HG03196 (cell line): Measurements from ENCODE around the gene ODC1.
A peak's percentile ranks its signal among the peaks of the same experiment; 100 is the strongest.
"Not testable (repeated sequence)": the region's sequence is repeated elsewhere in the genome, so short reads cannot be mapped to it uniquely, and the experiment has no call there.

Experiments used
- ATAC-seq: cut with Tn5 transposase; IDR thresholded peaks from one replicate; pipeline ENCODE4 v1.9.1; 2021; ENCODE audit not compliant: unreplicated experiment

The ODC1 gene

GRCh38 chr2:10454505-10454904 is 6.4 kb upstream of the ODC1 start:
- no peak for ATAC-seq

- ATAC-seq = no peak
Measured at GRCh38 chr2:10453905-10454298, 5.8 kb upstream of the ODC1 start.

- ATAC-seq = no peak
Measured at GRCh38 chr2:10452956-10453904, 5.1 kb upstream of the ODC1 start.

- no peak for ATAC-seq
Measured at GRCh38 chr2:10452312-10452711, 4.2 kb upstream of the ODC1 start.

GRCh38 chr2:10451819-10452218 is 3.7 kb upstream of the ODC1 start:
- no peak for ATAC-seq

- ATAC-seq = no peak
Measured at GRCh38 chr2:10449838-10450691, 1.9 kb upstream of the ODC1 start.

- no peak for ATAC-seq
Measured at GRCh38 chr2:10449486-10449831, 1.3 kb upstream of the ODC1 start.

GRCh38 chr2:10448576-10449485 is 704 bp upstream of the ODC1 start:
- peak; percentile 62 for ATAC-seq

GRCh38 chr2:10447300-10447894 is 730 bp downstream of the ODC1 start:
- ATAC-seq = peak; percentile 25

GRCh38 chr2:10446631-10447030 is 1.5 kb downstream of the ODC1 start:
- no peak for ATAC-seq

GRCh38 chr2:10444463-10444862 is 3.7 kb downstream of the ODC1 start:
- no peak for ATAC-seq

- ATAC-seq = not testable (repeated sequence)
Measured at GRCh38 chr2:10442469-10443126, 5.5 kb downstream of the ODC1 start.

- no peak for ATAC-seq
Measured at GRCh38 chr2:10441948-10442347, 6.2 kb downstream of the ODC1 start.

- ATAC-seq = no peak
Measured at GRCh38 chr2:10440736-10441135, 7.4 kb downstream of the ODC1 start.

- no peak for ATAC-seq
Measured at GRCh38 chr2:10439971-10440370, 8.2 kb downstream of the ODC1 start.

GRCh38 chr2:10439185-10439879 is 8.8 kb downstream of the ODC1 start:
- no peak for ATAC-seq

GRCh38 chr2:10438688-10439087 is 9.4 kb downstream of the ODC1 start:
- no peak for ATAC-seq

GRCh38 chr2:10437806-10438205 is 10.3 kb downstream of the ODC1 start:
- no peak for ATAC-seq

GRCh38 chr2:10436583-10437110 is 11.5 kb downstream of the ODC1 start:
- no peak for ATAC-seq
